Activated T-helper 9 cell treated with anti-CD3 and anti-CD28 coated beads, Interleukin-2, amount 50 U/mL, for 16 hours (primary cell): ENCODE data around the gene IL1A.

Source experiments
- DNase-seq: peaks from one replicate; pipeline ENCODE4 v3.0.0-alpha.2; 2020; ENCODE audit warnings: low read depth

Gene IL1A

GRCh38 chr2:112762276-112762675, 22.0 kb downstream of the IL1A start:
- no peak for DNase-seq

- DNase-seq: no peak
These were observed 24.1 kb downstream of the IL1A start for GRCh38 chr2:112760149-112760548.

GRCh38 chr2:112758711-112759110, 25.6 kb downstream of the IL1A start:
- no peak for DNase-seq

- DNase-seq: no peak
These were observed 27.0 kb downstream of the IL1A start for GRCh38 chr2:112757265-112757664.

GRCh38 chr2:112756207-112756606, 28.1 kb downstream of the IL1A start:
- DNase-seq: no peak

- no peak for DNase-seq
These were observed 28.8 kb downstream of the IL1A start for GRCh38 chr2:112755444-112755843.

GRCh38 chr2:112754564-112754963, 29.7 kb downstream of the IL1A start:
- DNase-seq: no peak

- DNase-seq: no peak
These were observed 31.6 kb downstream of the IL1A start for GRCh38 chr2:112752667-112753066.

- DNase-seq: no peak
These were observed 32.7 kb downstream of the IL1A start for GRCh38 chr2:112751451-112752197.

GRCh38 chr2:112750560-112750843, 33.8 kb downstream of the IL1A start:
- DNase-seq: no peak

- DNase-seq: peak; percentile 72
These were observed 34.3 kb downstream of the IL1A start for GRCh38 chr2:112749755-112750559.

GRCh38 chr2:112740527-112740926, 43.8 kb downstream of the IL1A start:
- no peak for DNase-seq

- no peak for DNase-seq
These were observed 46.6 kb downstream of the IL1A start for GRCh38 chr2:112737542-112738232.

- no peak for DNase-seq
These were observed 50.4 kb downstream of the IL1A start for GRCh38 chr2:112733871-112734270.

GRCh38 chr2:112733456-112733855, 50.8 kb downstream of the IL1A start:
- no peak for DNase-seq

- no peak for DNase-seq
These were observed 52.8 kb downstream of the IL1A start for GRCh38 chr2:112731479-112731878.

- DNase-seq: no peak
These were observed 53.5 kb downstream of the IL1A start for GRCh38 chr2:112730791-112731190.

GRCh38 chr2:112730216-112730615, 54.1 kb downstream of the IL1A start:
- no peak for DNase-seq

GRCh38 chr2:112728378-112729175, 55.7 kb downstream of the IL1A start:
- DNase-seq: no peak

- DNase-seq: no peak
These were observed 56.3 kb downstream of the IL1A start for GRCh38 chr2:112728029-112728362.

GRCh38 chr2:112727276-112728028, 56.8 kb downstream of the IL1A start:
- DNase-seq: no peak
